Epithelial cell of alveolus of lung (primary cell): ENCODE results near the gene C8A. TPM values are rescaled to one million over a fixed set of nuclear protein-coding genes. Genes with fewer than 3 reads are reported as not detected.

ENCODE experiments used
- total RNA-seq: library from RNA; depleted of rRNA; stranded (reverse); fragments of >200 nt; gene quantifications from 2 replicates; pipeline ENCODE4 v1.2.1, GENCODE V29; 2015

The C8A gene
- not detected in 2 replicates for total RNA-seq

GRCh38 chr1:56854521-56855099 is at the start of gene C8A:
Gene C8A (plus strand): TSS chr1:56854797. CDS start chr1:56854902, 105 bp downstream.

GRCh38 chr1:56819387-56819899 is 35.2 kb upstream of the C8A start, which contains the start of gene FYB2:
Gene FYB2 (minus strand): TSS chr1:56819404. CDS start chr1:56819290, 114 bp downstream.

GRCh38 chr1:56965916-56966697 is 111.5 kb downstream of the C8A start, which contains the start of gene C8B:
Gene C8B (minus strand): TSS chr1:56966015. CDS start chr1:56965948, 67 bp downstream.

Other genes with a start within 250 kb of the C8A start
- 1.7 and 2.5 TPM in 2 replicates for gene PRKAA2, start 209.5 kb upstream of the C8A start, total RNA-seq
- not detected in 2 replicates for gene FYB2, start 35.4 kb upstream of the C8A start, total RNA-seq
- gene C8B, start 111.2 kb downstream of the C8A start, total RNA-seq, result not detected in 2 replicates